ENCODE measurements around the gene PGK2. TPM values are rescaled to one million over a fixed set of nuclear protein-coding genes. Genes with fewer than 3 reads are reported as not detected.
"Not testable (repeated sequence)": the region's sequence is repeated elsewhere in the genome, so short reads cannot be mapped to it uniquely, and the experiment has no call there.

The PGK2 gene
- not detected in 2 replicates for total RNA-seq

GRCh38 chr6:49787176-49787575 is at the start of gene PGK2:
TSS of gene PGK2 (minus strand) at chr6:49787285. CDS start at chr6:49787187, 98 bp downstream.
- DNase-seq (ENCODE audit: low read depth in 2 of 2): no peak

- DNase-seq (ENCODE audit: low read depth in 2 of 2): no peak
These were observed 48.1 kb upstream of the PGK2 start for GRCh38 chr6:49835140-49835539.

- no peak for DNase-seq (ENCODE audit: low read depth in 2 of 2)
These were observed 46.3 kb upstream of the PGK2 start for GRCh38 chr6:49833386-49833785.

- DNase-seq (ENCODE audit: low read depth in 2 of 2): no peak
These were observed 39.8 kb upstream of the PGK2 start for GRCh38 chr6:49826743-49827406.

- no peak for DNase-seq (ENCODE audit: low read depth in 2 of 2)
These were observed 28.1 kb upstream of the PGK2 start for GRCh38 chr6:49815166-49815565.

- DNase-seq (ENCODE audit: low read depth in 2 of 2): no peak
These were observed 26.2 kb upstream of the PGK2 start for GRCh38 chr6:49813248-49813647.

GRCh38 chr6:49806145-49806544 is 19.1 kb upstream of the PGK2 start:
- no peak for DNase-seq (ENCODE audit: low read depth in 2 of 2)

- DNase-seq (ENCODE audit: low read depth in 2 of 2): no peak
These were observed 18.2 kb upstream of the PGK2 start for GRCh38 chr6:49805246-49805645.

GRCh38 chr6:49801525-49801924 is 14.4 kb upstream of the PGK2 start:
- DNase-seq (ENCODE audit: low read depth in 2 of 2): no peak

- DNase-seq (ENCODE audit: low read depth in 2 of 2): no peak
These were observed 12.0 kb upstream of the PGK2 start for GRCh38 chr6:49799090-49799489.

- not testable (repeated sequence) for DNase-seq (ENCODE audit: low read depth in 2 of 2)
These were observed 9.9 kb upstream of the PGK2 start for GRCh38 chr6:49796842-49797455.

GRCh38 chr6:49790341-49790740 is 3.3 kb upstream of the PGK2 start:
- no peak for DNase-seq (ENCODE audit: low read depth in 2 of 2)

- no peak for DNase-seq (ENCODE audit: low read depth in 2 of 2)
These were observed 2.8 kb downstream of the PGK2 start for GRCh38 chr6:49784272-49784671.

- DNase-seq (ENCODE audit: low read depth in 2 of 2): no peak
These were observed 4.4 kb downstream of the PGK2 start for GRCh38 chr6:49782725-49783124.

- DNase-seq (ENCODE audit: low read depth in 2 of 2): no peak
These were observed 4.8 kb downstream of the PGK2 start for GRCh38 chr6:49782293-49782692.

- no peak for DNase-seq (ENCODE audit: low read depth in 2 of 2)
These were observed 10.6 kb downstream of the PGK2 start for GRCh38 chr6:49776444-49776843.

GRCh38 chr6:49775043-49775442 is 12.0 kb downstream of the PGK2 start:
- DNase-seq (ENCODE audit: low read depth in 2 of 2): no peak

- no peak for DNase-seq (ENCODE audit: low read depth in 2 of 2)
These were observed 14.8 kb downstream of the PGK2 start for GRCh38 chr6:49772285-49772684.

GRCh38 chr6:49766762-49767161 is 20.3 kb downstream of the PGK2 start:
- no peak for DNase-seq (ENCODE audit: low read depth in 2 of 2)

- no peak for DNase-seq (ENCODE audit: low read depth in 2 of 2)
These were observed 22.4 kb downstream of the PGK2 start for GRCh38 chr6:49764571-49765236.

- no peak for DNase-seq (ENCODE audit: low read depth in 2 of 2)
These were observed 42.8 kb downstream of the PGK2 start, which contains the start of gene CRISP3 for GRCh38 chr6:49744259-49744658. TSS of gene CRISP3 (minus strand) at chr6:49744388. CDS start at chr6:49744367, 21 bp downstream.

GRCh38 chr6:49743429-49743828 is 43.7 kb downstream of the PGK2 start:
- DNase-seq (ENCODE audit: low read depth in 2 of 2): no peak

GRCh38 chr6:49739423-49739822 is 47.7 kb downstream of the PGK2 start:
- DNase-seq (ENCODE audit: low read depth in 2 of 2): no peak

Measured in dermis microvascular lymphatic vessel endothelial cell (primary cell).